ENCODE measurements around the gene ZNF830.
"Not testable (repeated sequence)": the region's sequence is repeated elsewhere in the genome, so short reads cannot be mapped to it uniquely, and the experiment has no call there.

The ZNF830 gene

GRCh38 chr17:34989473-34989872, 28.1 kb downstream of the ZNF830 start:
- DNase-seq (ENCODE audit: low read depth, low spot score), result no peak
- no peak overlapping the region for H3K27ac ChIP-seq

- DNase-seq (ENCODE audit: low read depth, low spot score), result no peak
Observed at GRCh38 chr17:34990921-34991365, 29.6 kb downstream of the ZNF830 start.

GRCh38 chr17:34991606-34992005, 30.3 kb downstream of the ZNF830 start:
- DNase-seq (ENCODE audit: low read depth, low spot score), result no peak
- H3K27ac ChIP-seq, result no peak overlapping the region

More at GRCh38 chr17:34990921-34991365, 29.6 kb downstream of the ZNF830 start:
- no peak overlapping the region for H3K27ac ChIP-seq

- no peak for DNase-seq (ENCODE audit: low read depth, low spot score)
- no peak overlapping the region for H3K27ac ChIP-seq
Observed at GRCh38 chr17:34993031-34993430, 31.7 kb downstream of the ZNF830 start.

GRCh38 chr17:34996422-34997285, 35.3 kb downstream of the ZNF830 start:
- no peak overlapping the region for H3K27ac ChIP-seq
- no peak for DNase-seq (ENCODE audit: low read depth, low spot score)

GRCh38 chr17:34997355-34997862, 36.1 kb downstream of the ZNF830 start:
- no peak for DNase-seq (ENCODE audit: low read depth, low spot score)
- no peak overlapping the region for H3K27ac ChIP-seq

- no peak overlapping the region for H3K27ac ChIP-seq
- no peak for DNase-seq (ENCODE audit: low read depth, low spot score)
Observed at GRCh38 chr17:34998205-34998604, 36.9 kb downstream of the ZNF830 start.

- no peak for DNase-seq (ENCODE audit: low read depth, low spot score)
- H3K27ac ChIP-seq, result no peak overlapping the region
Observed at GRCh38 chr17:34999456-34999855, 38.1 kb downstream of the ZNF830 start.

- not testable (repeated sequence) for H3K27ac ChIP-seq; DNase-seq (ENCODE audit: low read depth, low spot score)
Observed at GRCh38 chr17:35000965-35001364, 39.6 kb downstream of the ZNF830 start.

- no peak overlapping the region for H3K27ac ChIP-seq
- no peak for DNase-seq (ENCODE audit: low read depth, low spot score)
Observed at GRCh38 chr17:35001549-35001948, 40.2 kb downstream of the ZNF830 start.

- H3K27ac ChIP-seq, result no peak overlapping the region
- no peak for DNase-seq (ENCODE audit: low read depth, low spot score)
Observed at GRCh38 chr17:35002876-35003551, 41.7 kb downstream of the ZNF830 start.

- no peak for DNase-seq (ENCODE audit: low read depth, low spot score)
Observed at GRCh38 chr17:35003778-35004177, 42.4 kb downstream of the ZNF830 start.

GRCh38 chr17:35006345-35006744, 45.0 kb downstream of the ZNF830 start:
- no peak for DNase-seq (ENCODE audit: low read depth, low spot score)
- no peak overlapping the region for H3K27ac ChIP-seq

More at GRCh38 chr17:35003778-35004177, 42.4 kb downstream of the ZNF830 start:
- no peak overlapping the region for H3K27ac ChIP-seq

GRCh38 chr17:35006961-35007360, 45.6 kb downstream of the ZNF830 start:
- no peak overlapping the region for H3K27ac ChIP-seq
- no peak for DNase-seq (ENCODE audit: low read depth, low spot score)

- DNase-seq (ENCODE audit: low read depth, low spot score), result no peak
- no peak overlapping the region for H3K27ac ChIP-seq
Observed at GRCh38 chr17:35010093-35010492, 48.8 kb downstream of the ZNF830 start.

- no peak overlapping the region for H3K27ac ChIP-seq
- no peak for DNase-seq (ENCODE audit: low read depth, low spot score)
Observed at GRCh38 chr17:35011671-35012216, 50.4 kb downstream of the ZNF830 start.
